ENCODE measurements around the gene GOT1.

Gene GOT1

DNA sequence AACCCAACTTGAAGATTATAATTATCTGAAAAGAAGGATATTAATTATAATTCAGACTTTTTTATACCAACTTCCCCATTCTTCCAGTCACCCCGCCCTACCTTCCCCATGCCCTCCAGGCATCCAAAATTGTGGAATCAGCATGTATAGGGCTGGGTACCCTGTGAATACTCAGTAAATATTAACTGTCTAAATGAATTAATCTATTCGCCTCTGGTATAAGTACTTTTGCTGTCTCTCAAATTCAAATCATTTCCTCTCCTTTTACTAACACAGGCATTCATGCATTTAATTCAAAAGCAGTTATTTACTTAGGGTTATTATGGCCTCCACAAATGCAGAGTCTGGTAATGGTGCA is 26.5 kb upstream of the GOT1 start:
- H3K27me3 ChIP-seq (ENCODE audit: low read depth, low read length) = peaks cover 4% of the 10 kb centered on the region
- H3K79me2 ChIP-seq (ENCODE audit: low read length) = no peaks in the 10 kb centered on the region
- no peak overlapping the region for H2AFZ ChIP-seq (ENCODE audit: low read depth, low read length)
- no peaks in the 10 kb centered on the region for H3K9me3 ChIP-seq (ENCODE audit: insufficient read depth, low read length)
- H3K36me3 ChIP-seq (replicated peaks; ENCODE audit: low read depth, low read length) = no peaks in the 10 kb centered on the region
- H3K4me1 ChIP-seq (ENCODE audit: low read length) = no peaks in the 10 kb centered on the region
- H3K4me3 ChIP-seq (ENCODE audit: low read length) = no peak overlapping the region
- no peaks in the 10 kb centered on the region for H4K20me1 ChIP-seq (ENCODE audit: insufficient read depth, low read length)
- TF ChIP-seq EZH2phosphoT487 (IDR thresholded peaks at IDR 0.05; ENCODE audit: low read depth) = no peak
- TF ChIP-seq CTCF (IDR thresholded peaks at IDR 0.05; ENCODE audit: low read depth, low read length) = no peak
- no peak overlapping the region for H3K27ac ChIP-seq (ENCODE audit: low read length)
- H3K9ac ChIP-seq (ENCODE audit: low read length) = no peak overlapping the region
- no peak overlapping the region for H3K4me2 ChIP-seq (ENCODE audit: low read length)

DNA sequence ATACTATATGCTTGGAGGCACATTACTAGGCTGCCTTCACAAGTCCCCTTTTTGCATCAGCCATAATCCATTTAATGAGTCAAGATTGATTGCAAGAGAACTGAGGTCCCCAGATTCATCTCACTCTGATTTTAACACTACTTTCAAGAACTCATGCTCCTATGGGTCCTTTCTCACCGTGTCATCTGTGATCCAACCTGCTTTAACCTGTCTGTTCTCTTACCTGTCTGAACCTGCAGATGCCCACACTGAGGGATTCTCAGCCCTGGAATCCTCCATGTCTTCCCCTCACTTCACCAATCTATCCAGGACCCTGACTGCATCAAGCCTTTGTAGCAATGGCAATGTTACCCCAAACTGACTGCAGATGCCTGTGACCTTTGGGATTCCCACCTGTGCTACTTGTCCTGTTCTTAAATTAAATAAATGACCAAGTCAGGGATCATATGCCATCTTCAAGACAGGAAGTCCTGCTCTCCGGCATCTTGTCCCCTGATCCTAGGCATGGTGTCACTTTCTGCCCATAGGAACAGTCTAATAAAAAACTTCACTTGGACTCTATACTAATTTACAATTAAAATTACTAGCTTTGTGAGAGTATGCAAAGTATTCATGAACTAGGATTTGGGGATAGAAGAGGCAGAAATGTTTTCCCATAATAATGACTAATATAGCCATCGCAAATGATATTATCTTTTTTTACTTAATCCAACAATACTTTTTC is 25.9 kb upstream of the GOT1 start:
- Histone ChIP-seq H3K79me2 (ENCODE audit: low read length) (no peaks in the 10 kb centered on the region), H2AFZ (ENCODE audit: low read depth, low read length) (no peak overlapping the region), H3K4me1 (ENCODE audit: low read length) (no peaks in the 10 kb centered on the region), H3K36me3 (replicated peaks; ENCODE audit: low read depth, low read length) (no peaks in the 10 kb centered on the region), H3K27me3 (ENCODE audit: low read depth, low read length) (peaks cover 7% of the 10 kb centered on the region), H3K27ac (ENCODE audit: low read length) (no peak overlapping the region), H3K4me3 (ENCODE audit: low read length) (no peak overlapping the region), H3K9me3 (ENCODE audit: insufficient read depth, low read length) (no peaks in the 10 kb centered on the region), H4K20me1 (ENCODE audit: insufficient read depth, low read length) (no peaks in the 10 kb centered on the region), H3K9ac (ENCODE audit: low read length) (no peak overlapping the region), H3K4me2 (ENCODE audit: low read length) (no peak overlapping the region)
- TF ChIP-seq CTCF (IDR thresholded peaks at IDR 0.05; ENCODE audit: low read depth, low read length) (no peak), EZH2phosphoT487 (IDR thresholded peaks at IDR 0.05; ENCODE audit: low read depth) (no peak)

- Histone ChIP-seq H3K4me1 (ENCODE audit: low read length) (no peaks in the 10 kb centered on the region), H2AFZ (ENCODE audit: low read depth, low read length) (no peak overlapping the region), H3K9ac (ENCODE audit: low read length) (no peak overlapping the region), H3K4me2 (ENCODE audit: low read length) (no peak overlapping the region), H3K27me3 (ENCODE audit: low read depth, low read length) (peaks cover 31% of the 10 kb centered on the region), H4K20me1 (ENCODE audit: insufficient read depth, low read length) (no peaks in the 10 kb centered on the region), H3K79me2 (ENCODE audit: low read length) (no peaks in the 10 kb centered on the region), H3K4me3 (ENCODE audit: low read length) (no peak overlapping the region), H3K27ac (ENCODE audit: low read length) (no peak overlapping the region), H3K36me3 (replicated peaks; ENCODE audit: low read depth, low read length) (no peaks in the 10 kb centered on the region), H3K9me3 (ENCODE audit: insufficient read depth, low read length) (no peaks in the 10 kb centered on the region)
- no peak for TF ChIP-seq CTCF (IDR thresholded peaks at IDR 0.05; ENCODE audit: low read depth, low read length)
- no peak for TF ChIP-seq EZH2phosphoT487 (IDR thresholded peaks at IDR 0.05; ENCODE audit: low read depth)
Measured at GRCh38 chr10:99451981-99452380, 21.6 kb upstream of the GOT1 start.

GRCh38 chr10:99451499-99451788 is 21.0 kb upstream of the GOT1 start:
- TF ChIP-seq CTCF (IDR thresholded peaks at IDR 0.05; ENCODE audit: low read depth, low read length) = no peak
- TF ChIP-seq EZH2phosphoT487 (IDR thresholded peaks at IDR 0.05; ENCODE audit: low read depth) = no peak
- Histone ChIP-seq H4K20me1 (ENCODE audit: insufficient read depth, low read length) (no peaks in the 10 kb centered on the region), H2AFZ (ENCODE audit: low read depth, low read length) (no peak overlapping the region), H3K4me3 (ENCODE audit: low read length) (no peak overlapping the region), H3K27ac (ENCODE audit: low read length) (no peak overlapping the region), H3K4me1 (ENCODE audit: low read length) (no peaks in the 10 kb centered on the region), H3K4me2 (ENCODE audit: low read length) (no peak overlapping the region), H3K36me3 (replicated peaks; ENCODE audit: low read depth, low read length) (no peaks in the 10 kb centered on the region), H3K9me3 (ENCODE audit: insufficient read depth, low read length) (no peaks in the 10 kb centered on the region), H3K79me2 (ENCODE audit: low read length) (no peaks in the 10 kb centered on the region), H3K9ac (ENCODE audit: low read length) (no peak overlapping the region), H3K27me3 (ENCODE audit: low read depth, low read length) (peaks cover 31% of the 10 kb centered on the region)

Data from OCI-LY3 (cell line).